22Rv1 (cell line): ENCODE data around the gene ARL8B.

ENCODE experiments used
- CTCF ChIP-seq: fragments of 450-650 bp; IDR thresholded peaks from 2 replicates; pipeline ENCODE4 v1.5.1; 2017; ENCODE audit warnings: mild to moderate bottlenecking
- ZFX ChIP-seq: fragments of 450-650 bp; IDR thresholded peaks from 2 replicates; pipeline ENCODE4 v1.6.1; 2017; ENCODE audit warnings: antibody characterized with exemption, borderline replicate concordance

- no peak for TF ChIP-seq CTCF
- no peak for TF ChIP-seq ZFX
These were observed 64.2 kb downstream of the ARL8B start for GRCh38 chr3:5186089-5186857.
